Esophagus squamous epithelium (tissue), 4 donors: ENCODE measurements around the gene STIL.

Source experiments
- CTCF ChIP-seq, 6 experiments: fragments of 450-650 bp in 4 of 6; fragments of 200-600 bp in 2 of 6; sonication (generic) in 2 of 6; IDR thresholded peaks; one replicate each; pipeline ENCODE4 v1.5.1; 2016 to 2019; ENCODE audit warnings: antibody characterized with exemption in 6 of 6, mild to moderate bottlenecking in 4 of 6, moderate library complexity in 4 of 6
- POLR2A ChIP-seq, 4 donors: fragments of 450-650 bp; IDR thresholded peaks; one replicate each; pipeline ENCODE4 v1.6.1; 2017; ENCODE audit warnings: antibody characterized with exemption in 4 of 4, mild to moderate bottlenecking in 4 of 4, moderate library complexity in 3 of 4

DNA sequence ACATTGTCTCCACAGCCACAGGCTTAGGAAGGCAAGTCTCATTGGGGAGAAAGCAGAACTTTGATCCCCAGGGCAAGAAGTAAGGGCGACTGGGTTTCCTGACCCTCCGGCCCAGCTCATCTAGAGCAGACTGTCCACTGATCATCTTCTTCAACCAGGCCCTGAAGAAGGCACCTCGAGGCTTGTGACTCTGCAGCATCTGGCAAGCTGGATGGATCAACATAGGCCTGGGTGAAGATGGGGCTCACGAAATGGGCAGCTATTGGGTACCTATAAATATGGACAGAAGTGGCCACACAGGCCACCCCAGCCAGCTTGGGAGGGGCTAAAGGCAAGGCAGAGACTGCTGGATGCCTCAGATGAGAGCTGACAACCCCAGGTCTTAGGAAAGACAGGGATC is 94.9 kb downstream of the STIL start:
- TF ChIP-seq CTCF (IDR thresholded peaks at IDR 0.05) (no peak), POLR2A (IDR thresholded peaks at IDR 0.05) (no peak)
